GM18502 (cell line): ENCODE results near the gene RHBDF2.

ENCODE experiments used
- ATAC-seq: cut with Tn5 transposase; IDR thresholded peaks from one replicate; pipeline ENCODE4 v1.9.1; 2021; ENCODE audit warnings: mild to moderate bottlenecking; ENCODE audit not compliant: unreplicated experiment, poor library complexity

RHBDF2 gene

GRCh38 chr17:76445697-76446448 is 55.4 kb downstream of the RHBDF2 start:
- ATAC-seq, result no peak

- no peak for ATAC-seq
Observed at GRCh38 chr17:76444518-76445311, 56.5 kb downstream of the RHBDF2 start.

- ATAC-seq, result no peak
Observed at GRCh38 chr17:76442341-76443338, 58.6 kb downstream of the RHBDF2 start.

DNA sequence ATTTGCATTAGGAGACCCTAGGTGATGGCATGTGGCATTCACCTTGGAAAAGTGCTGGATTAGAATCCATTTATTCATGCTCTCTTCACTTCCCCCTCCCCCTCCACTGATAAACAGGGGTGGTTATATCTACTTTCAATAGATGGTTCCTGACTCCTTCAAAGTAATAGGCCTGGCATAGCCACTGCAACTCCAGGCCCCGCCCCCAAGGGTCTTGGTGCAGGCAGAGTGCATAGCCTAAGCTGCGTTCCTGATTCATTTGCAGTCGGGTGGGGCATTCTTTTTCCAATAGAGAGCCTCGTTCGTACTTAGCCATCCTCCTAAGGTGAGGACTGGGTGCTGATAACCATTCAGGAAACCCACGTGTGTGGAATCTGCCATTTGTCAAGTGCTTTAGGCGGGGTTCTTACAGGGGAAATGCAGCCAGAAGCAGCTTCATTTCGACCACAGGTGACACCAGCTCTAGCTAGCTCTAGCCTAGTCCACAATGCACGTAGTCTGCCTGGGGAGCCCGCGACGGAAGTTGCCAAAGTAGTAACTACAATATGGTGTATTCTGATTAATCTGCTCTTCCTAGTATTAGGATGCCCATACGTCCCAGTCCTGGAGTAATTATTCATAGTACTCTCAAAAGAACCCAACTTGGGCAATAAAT is 59.4 kb downstream of the RHBDF2 start:
- ATAC-seq, result no peak

- ATAC-seq, result no peak
Observed at GRCh38 chr17:76440751-76441362, 60.4 kb downstream of the RHBDF2 start.

GRCh38 chr17:76439314-76439928 is 61.8 kb downstream of the RHBDF2 start:
- ATAC-seq, result no peak

DNA sequence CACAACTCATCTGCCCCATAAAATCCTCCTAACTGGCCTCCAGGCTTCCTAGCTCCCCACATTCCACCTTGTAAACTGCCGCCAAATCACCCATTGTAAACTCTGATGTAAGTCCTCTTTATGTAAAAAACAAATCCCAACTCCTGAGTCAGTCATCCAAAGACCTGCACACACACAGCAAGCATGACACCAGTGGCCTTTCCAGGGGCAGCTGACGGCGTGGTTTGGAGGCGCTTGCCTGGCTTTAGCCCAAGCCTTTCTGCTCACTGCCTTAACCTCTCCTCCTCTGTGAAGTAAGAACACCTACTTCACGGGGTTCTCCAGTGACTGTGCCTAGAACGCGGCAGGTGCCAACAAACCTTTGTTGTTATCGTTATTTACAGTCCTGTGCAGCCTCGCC is 62.3 kb downstream of the RHBDF2 start:
- ATAC-seq, result no peak

GRCh38 chr17:76437467-76438402 is 63.5 kb downstream of the RHBDF2 start:
- ATAC-seq, result no peak

DNA sequence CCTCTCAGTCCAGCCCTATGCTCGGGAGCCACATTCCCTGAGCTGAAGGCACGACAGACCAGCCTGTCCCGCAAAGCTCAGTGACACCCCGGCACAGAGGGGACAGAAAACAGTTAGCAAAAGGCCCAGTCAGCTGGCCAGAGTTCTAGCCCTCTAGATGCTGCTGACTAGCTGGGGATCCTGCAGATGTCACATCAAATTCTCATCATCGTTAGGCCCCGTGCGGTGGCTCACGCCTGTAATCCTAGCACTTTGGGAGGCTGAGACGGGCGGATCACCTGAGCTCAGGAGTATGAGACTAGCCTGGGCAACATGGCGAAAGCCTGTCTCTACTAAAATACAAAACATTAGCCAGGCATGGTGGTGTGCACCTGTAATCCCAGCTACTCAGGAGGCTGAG is 65.5 kb downstream of the RHBDF2 start:
- ATAC-seq, result no peak

DNA sequence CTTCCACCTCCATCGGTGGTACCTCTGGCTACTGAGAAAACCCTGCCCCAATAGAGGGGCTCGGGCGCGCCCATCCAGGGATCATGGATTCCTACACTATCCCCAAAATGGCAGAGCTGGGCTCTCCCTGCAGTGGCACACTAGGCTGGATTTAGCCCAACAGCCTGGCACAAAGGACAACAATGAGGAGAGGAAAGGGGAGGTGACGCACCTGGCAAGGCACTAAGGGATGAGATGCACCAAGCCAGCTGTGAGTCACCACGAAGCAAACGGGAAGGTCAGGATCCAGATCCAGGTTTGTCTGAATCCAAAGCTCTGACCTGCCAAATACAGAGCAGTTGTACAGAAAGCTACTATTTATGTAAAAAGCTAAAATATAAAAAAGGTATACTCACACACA is 66.4 kb downstream of the RHBDF2 start:
- ATAC-seq, result no peak

DNA sequence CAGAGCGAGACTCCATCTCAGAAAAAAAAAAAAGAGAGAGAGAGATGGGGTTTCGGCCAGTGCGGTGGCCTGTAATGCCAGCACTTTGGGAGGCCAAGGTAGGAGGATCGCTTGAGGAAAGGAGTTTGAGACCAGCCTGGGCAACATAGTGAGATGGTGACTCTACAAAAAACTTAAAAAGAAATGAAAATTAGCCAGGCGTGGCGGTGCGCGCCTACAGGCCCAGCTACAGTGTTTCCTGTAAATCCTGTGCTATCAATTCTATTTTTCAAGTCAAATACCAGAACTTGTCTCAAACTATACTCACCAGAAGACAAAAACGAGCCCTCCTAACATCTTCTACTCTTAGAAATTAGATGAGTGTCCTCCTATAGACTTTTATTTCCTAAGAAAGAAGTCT is 67.5 kb downstream of the RHBDF2 start:
- ATAC-seq, result no peak

DNA sequence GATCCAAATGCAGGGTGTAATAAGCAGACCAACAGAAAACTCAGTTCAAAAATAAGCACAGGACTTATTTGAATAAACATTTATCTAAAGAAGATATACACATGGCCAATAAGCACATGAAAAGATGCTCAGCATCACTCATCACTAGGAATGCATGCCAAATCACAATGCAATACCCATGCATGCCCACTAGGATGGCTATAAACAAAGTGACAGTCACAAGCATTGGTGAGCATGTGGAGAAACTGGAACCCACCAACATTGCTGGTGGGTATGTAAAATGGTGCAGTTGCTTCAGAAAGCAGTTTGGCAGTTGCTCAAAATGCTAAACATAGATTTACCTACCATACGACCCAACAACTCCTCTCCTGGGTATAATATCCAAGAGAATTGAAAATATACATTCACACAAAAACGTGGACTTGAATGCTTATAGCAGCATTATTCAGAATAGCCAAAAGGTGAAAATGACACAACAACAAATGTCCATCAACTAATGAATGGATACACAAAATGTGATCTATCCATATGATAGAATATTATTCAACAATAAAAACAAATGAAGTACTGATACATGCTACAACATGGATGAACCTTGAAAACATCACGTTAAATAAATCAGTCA is 68.4 kb downstream of the RHBDF2 start:
- ATAC-seq, result no peak

DNA sequence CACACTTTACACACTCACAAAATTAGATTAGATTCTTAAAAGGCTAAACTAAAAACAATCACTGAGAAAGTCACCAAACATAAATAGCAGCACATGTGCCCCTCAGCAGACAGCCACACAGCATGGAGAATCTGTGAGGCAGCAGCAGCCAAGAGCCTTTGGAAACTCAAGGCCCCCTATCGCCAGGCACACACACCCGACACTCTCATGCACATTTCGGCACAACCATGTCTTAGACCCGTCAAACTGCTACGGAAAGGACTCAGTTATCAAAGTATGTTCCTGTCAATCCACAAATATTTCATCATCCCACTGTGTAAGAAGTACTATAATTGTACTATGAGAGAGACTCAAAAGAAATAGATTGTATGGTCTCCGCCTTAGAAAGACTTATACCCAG is 69.2 kb downstream of the RHBDF2 start:
- ATAC-seq, result no peak

- ATAC-seq, result no peak
Observed at GRCh38 chr17:76431509-76431908, 69.7 kb downstream of the RHBDF2 start.

GRCh38 chr17:76428511-76428910 is 72.7 kb downstream of the RHBDF2 start:
- ATAC-seq, result no peak

DNA sequence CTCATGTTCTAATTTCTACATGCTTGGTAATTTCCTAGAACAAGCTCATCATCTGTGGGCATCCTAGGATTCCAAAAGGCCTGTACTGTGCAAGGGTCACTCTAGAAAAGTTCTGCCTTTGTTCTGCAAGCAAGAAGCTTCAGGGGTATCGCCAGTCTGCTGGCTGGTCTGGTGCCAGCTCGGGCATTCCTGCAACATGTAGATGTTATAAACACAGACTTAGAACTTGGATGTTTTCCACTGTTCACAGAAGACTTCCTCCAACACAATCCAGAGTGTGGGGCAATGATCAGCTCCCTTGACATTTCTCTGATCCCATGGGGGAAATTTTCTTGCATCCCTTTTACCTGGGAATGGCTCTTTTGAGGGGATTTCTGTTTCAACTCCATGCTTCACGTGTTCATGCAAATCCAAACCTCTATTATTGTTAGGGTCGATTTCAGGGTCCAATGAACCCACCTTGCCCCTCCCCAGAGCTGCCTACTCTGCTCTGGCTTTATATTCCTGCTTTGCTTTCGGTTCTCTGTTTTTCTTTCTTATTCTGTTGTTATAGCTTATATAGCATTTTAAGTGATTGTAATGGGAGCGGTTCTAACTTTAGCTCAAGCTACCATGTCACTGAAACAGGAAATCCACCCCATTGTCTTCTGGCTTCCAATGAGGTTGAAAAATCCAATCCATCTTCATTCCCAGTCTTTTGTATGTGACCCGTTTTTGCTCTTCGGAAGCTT is 73.6 kb downstream of the RHBDF2 start:
- ATAC-seq, result no peak

DNA sequence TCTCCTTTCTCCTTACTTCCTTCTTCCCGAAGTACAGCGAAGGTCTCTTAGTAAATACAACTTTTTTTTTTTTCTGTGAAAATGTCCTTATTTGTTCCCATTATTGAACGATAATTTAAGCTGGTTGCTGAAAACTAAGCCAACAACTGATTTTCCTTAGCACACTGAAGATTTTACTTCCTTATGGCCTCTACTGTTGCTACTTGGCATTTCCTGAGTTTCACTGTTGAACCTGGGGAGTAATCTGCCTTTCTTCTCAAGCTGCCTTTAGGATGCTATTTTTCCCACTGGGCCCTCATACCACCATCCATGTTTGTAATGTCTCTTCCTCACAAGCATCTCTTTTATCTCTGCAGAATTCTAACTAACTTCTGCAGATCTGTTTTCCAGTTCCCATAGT is 74.4 kb downstream of the RHBDF2 start:
- no peak for ATAC-seq
